ENCODE measurements around the gene SLC4A11.
"Not testable (repeated sequence)": the region's sequence is repeated elsewhere in the genome, so short reads cannot be mapped to it uniquely, and the experiment has no call there.

SLC4A11 gene

GRCh38 chr20:3204124-3204794 lies 34.7 kb downstream of the SLC4A11 start, which contains the start of gene DDRGK1:
Gene DDRGK1, minus strand, starts transcription at chr20:3204682. Its CDS starts 55 bp downstream, at chr20:3204627.
- peaks cover 33% of the 10 kb centered on the region for H3K4me1 Mint-ChIP-seq
- H3K4me3 Mint-ChIP-seq: peak within 1 kb of the TSS; percentile 94
- peak within 1 kb of the TSS; percentile 99 for H3K27ac Mint-ChIP-seq
- no peaks in the 10 kb centered on the region for H3K9me3 Mint-ChIP-seq
- peaks cover 23% of the 10 kb centered on the region for H3K36me3 Mint-ChIP-seq
- ATAC-seq: peak; percentile 94
- H3K27me3 Mint-ChIP-seq: no peaks in the 10 kb centered on the region

DNA sequence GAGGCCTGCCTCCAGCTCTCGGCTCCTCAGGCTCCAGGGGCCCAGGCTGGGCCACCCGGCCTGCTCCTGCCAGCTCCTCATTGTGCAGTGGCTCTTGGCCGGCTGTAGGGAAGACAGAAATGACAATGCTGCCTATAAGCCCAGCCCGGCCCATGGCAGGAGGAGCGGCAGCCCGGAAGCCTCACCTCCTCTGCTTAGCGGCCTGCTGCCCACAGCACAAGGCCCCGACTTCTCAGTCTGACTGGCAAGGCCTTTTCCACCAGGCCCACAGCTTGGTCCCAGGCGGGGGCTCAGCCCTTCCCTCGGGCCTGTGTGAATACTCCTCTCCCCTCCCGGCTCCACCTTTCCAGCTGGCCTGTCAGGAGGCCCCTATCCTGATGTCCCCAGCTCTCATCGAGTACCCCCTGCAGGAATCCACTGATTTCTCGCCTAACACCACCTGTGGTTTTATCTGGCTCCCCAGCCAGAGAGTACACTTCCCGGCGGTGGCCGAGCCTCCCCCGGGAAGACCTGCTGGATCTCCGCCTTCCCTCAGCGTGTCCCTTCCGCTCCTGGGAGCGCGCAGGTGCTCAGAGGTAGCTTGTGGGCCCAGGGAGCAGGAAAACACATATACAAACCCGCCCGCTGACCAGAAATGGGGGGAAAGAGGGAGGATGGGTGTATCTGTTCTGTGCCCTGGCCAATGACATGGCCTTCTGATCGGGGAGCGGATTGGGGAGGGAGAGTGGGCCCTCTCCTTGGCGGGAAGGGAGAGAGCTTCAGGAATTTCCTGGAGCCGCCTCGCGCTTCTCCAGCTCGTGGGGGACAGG lies 35.5 kb downstream of the SLC4A11 start:
- Mint-ChIP-seq H3K27ac (peak overlapping the region; percentile 99), H3K36me3 (peaks cover 29% of the 10 kb centered on the region), H3K4me3 (peak overlapping the region; percentile 94), H3K4me1 (peaks cover 28% of the 10 kb centered on the region), H3K9me3 (no peaks in the 10 kb centered on the region), H3K27me3 (no peaks in the 10 kb centered on the region)
- ATAC-seq: peak; percentile 55

GRCh38 chr20:3202965-3203314 lies 36.0 kb downstream of the SLC4A11 start:
- peaks cover 29% of the 10 kb centered on the region for H3K36me3 Mint-ChIP-seq

DNA sequence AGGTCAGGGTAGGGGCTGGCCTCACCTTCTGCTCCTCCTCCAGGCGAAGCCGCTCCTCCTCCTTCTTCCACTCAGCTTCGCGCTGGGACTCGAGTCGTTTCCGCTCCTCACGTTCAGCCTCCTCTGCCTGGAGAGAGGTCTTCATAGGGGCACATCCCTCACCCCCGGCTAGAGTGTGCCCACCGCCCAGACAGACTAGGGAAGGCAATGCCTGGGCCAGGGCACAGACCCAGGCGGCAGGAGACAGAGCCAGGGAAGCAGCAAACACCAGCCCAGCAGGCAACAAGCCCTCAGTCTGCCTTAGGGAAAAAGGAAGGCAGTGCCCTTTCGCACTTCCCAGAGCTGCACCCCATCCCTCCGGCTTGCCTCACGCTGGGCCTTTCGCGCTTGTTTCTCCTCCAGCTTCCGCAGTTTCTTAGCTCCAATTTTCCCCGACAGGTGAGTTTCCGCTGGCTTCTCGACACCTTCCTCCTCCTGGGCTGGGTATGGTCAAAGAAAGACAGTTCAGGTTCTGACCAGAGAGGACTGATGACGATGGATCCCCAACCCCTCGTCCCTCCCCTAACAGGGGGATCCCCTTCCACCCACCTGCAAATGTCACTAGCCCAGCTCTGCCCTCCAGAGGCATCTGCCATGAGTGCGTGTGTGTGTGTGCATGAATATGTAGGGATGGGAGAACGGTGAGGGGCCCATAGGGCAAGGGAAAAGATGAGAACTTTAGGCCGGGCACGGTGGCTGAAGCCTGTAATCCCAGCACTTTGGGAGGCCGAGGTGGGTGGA lies 38.8 kb downstream of the SLC4A11 start:
- H3K27ac Mint-ChIP-seq: peak overlapping the region; percentile 25
- no peak overlapping the region for H3K4me3 Mint-ChIP-seq
- ATAC-seq: no peak
- H3K36me3 Mint-ChIP-seq: peaks cover 41% of the 10 kb centered on the region
- H3K4me1 Mint-ChIP-seq: peaks cover 32% of the 10 kb centered on the region
- H3K27me3 Mint-ChIP-seq: no peaks in the 10 kb centered on the region
- no peaks in the 10 kb centered on the region for H3K9me3 Mint-ChIP-seq

More at GRCh38 chr20:3202965-3203314, 36.0 kb downstream of the SLC4A11 start:
- peak overlapping the region; percentile 99 for H3K27ac Mint-ChIP-seq
- H3K27me3 Mint-ChIP-seq: no peaks in the 10 kb centered on the region
- peak overlapping the region; percentile 94 for H3K4me3 Mint-ChIP-seq
- no peak for ATAC-seq
- peaks cover 23% of the 10 kb centered on the region for H3K4me1 Mint-ChIP-seq
- no peaks in the 10 kb centered on the region for H3K9me3 Mint-ChIP-seq

- Mint-ChIP-seq H3K27me3 (no peaks in the 10 kb centered on the region), H3K4me1 (peaks cover 25% of the 10 kb centered on the region), H3K36me3 (peaks cover 50% of the 10 kb centered on the region), H3K4me3 (no peak overlapping the region), H3K9me3 (no peaks in the 10 kb centered on the region), H3K27ac (peak overlapping the region; percentile 25)
- no peak for ATAC-seq
Measured at GRCh38 chr20:3199206-3199605, 39.8 kb downstream of the SLC4A11 start.

- no peak for ATAC-seq
- peak overlapping the region; percentile 13 for H3K27ac Mint-ChIP-seq
- no peaks in the 10 kb centered on the region for H3K27me3 Mint-ChIP-seq
- peaks cover 66% of the 10 kb centered on the region for H3K36me3 Mint-ChIP-seq
- H3K9me3 Mint-ChIP-seq: no peaks in the 10 kb centered on the region
- H3K4me1 Mint-ChIP-seq: peaks cover 13% of the 10 kb centered on the region
- no peak overlapping the region for H3K4me3 Mint-ChIP-seq
Measured at GRCh38 chr20:3195590-3196237, 43.3 kb downstream of the SLC4A11 start.

DNA sequence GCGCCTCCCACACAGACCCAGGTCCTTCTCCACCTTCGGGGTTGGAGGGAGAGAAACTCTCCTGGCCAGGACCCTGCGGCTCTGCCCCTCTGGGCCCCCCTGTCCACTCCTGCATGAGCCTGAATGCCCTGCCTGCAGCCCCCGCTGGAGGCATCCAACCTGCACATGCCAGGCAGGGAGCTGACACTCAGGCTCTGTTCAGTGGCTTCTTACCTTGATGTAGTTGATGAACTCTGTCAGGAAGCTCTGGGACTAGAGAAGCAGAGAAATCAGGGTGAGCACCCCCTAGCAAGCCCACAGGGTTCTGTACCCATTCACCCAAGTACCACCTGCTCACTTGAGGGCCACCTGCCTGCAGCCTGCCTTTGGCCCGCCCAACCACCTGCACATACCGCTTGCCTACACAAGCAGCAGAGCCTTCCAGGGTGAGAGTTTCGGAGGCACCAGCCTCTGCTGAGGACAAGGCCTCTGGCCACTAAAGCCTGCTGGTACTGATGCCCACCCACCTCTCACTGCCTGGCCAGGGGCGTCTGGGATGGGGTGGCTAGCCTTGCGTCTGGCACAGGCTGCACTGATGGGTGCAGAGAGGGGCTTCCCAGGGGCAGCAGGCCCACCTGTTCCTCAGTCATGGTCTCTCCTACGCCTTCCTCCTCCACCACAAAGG lies 44.2 kb downstream of the SLC4A11 start:
- Mint-ChIP-seq H3K9me3 (no peaks in the 10 kb centered on the region), H3K4me1 (peaks cover 9% of the 10 kb centered on the region), H3K4me3 (no peak overlapping the region), H3K36me3 (peaks cover 66% of the 10 kb centered on the region), H3K27me3 (no peaks in the 10 kb centered on the region), H3K27ac (no peak overlapping the region)
- no peak for ATAC-seq

GRCh38 chr20:3193806-3194616 lies 45.0 kb downstream of the SLC4A11 start:
- Mint-ChIP-seq H3K9me3 (no peaks in the 10 kb centered on the region), H3K27me3 (no peaks in the 10 kb centered on the region), H3K4me1 (peaks cover 9% of the 10 kb centered on the region), H3K27ac (no peak overlapping the region), H3K4me3 (no peak overlapping the region), H3K36me3 (peaks cover 60% of the 10 kb centered on the region)
- ATAC-seq: no peak

GRCh38 chr20:3192226-3193015 lies 46.6 kb downstream of the SLC4A11 start:
- Mint-ChIP-seq H3K27me3 (no peaks in the 10 kb centered on the region), H3K4me1 (peaks cover 9% of the 10 kb centered on the region), H3K27ac (no peak overlapping the region), H3K36me3 (peaks cover 55% of the 10 kb centered on the region), H3K4me3 (no peak overlapping the region), H3K9me3 (no peaks in the 10 kb centered on the region)
- ATAC-seq: no peak

DNA sequence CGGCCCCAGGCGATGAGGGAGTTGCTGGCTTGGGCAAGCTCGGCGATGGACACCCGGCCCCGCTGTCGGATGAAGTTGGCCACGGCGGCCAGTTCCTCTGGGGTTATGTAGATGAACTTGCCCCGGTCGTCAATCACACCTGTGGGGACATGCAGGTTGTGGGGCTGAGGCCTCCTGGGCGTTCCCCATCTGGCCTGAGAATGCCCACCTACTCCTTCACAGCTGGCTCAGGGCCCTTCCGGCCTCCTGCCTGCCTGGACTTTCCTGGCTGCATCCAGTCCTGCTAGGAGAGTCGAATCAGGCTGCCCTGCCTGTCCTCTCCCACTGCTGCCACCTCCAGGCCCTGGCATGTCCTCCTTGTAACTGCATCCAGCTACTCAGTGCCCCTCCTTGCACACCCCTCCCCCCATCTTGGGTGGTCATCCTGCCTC lies 48.3 kb downstream of the SLC4A11 start:
- no peak overlapping the region for H3K4me3 Mint-ChIP-seq

GRCh38 chr20:3189561-3190131 lies 49.3 kb downstream of the SLC4A11 start:
- Mint-ChIP-seq H3K27ac (no peak overlapping the region), H3K27me3 (no peaks in the 10 kb centered on the region), H3K9me3 (no peaks in the 10 kb centered on the region), H3K4me3 (no peak overlapping the region), H3K36me3 (peaks cover 37% of the 10 kb centered on the region), H3K4me1 (no peaks in the 10 kb centered on the region)
- no peak for ATAC-seq

More for the DNA sequence above, 48.3 kb downstream of the SLC4A11 start:
- Mint-ChIP-seq H3K36me3 (peaks cover 48% of the 10 kb centered on the region), H3K27me3 (no peaks in the 10 kb centered on the region), H3K27ac (no peak overlapping the region), H3K9me3 (no peaks in the 10 kb centered on the region), H3K4me1 (peaks cover 4% of the 10 kb centered on the region)
- ATAC-seq: no peak

DNA sequence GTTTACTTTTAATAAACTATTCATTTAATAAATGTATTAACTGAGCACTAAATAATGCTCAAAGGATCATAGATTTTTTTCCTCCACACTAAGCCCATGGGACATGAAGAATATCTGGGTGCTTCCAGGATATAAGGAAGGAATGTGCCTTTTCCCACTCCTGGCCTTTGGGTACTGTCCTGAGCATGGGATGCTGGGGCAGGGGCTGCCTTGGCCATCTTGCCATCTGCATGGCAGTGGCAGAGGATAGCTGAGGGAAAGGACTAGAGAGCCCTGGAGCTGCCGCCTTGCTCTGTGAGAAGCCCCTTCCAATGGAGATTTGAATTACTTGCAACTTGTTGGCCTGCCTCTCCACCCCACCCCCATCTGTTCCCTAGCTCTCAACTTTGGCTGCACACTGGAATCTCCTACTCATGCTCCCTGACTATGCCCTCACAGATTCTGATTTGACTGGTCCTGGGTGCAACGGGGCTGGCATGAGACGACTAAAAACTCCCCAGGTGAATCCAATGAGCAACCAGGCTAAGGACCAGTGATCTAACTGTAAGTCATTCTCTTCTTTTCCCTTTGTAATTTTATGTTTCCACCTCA lies 50.1 kb downstream of the SLC4A11 start:
- ATAC-seq: no peak
- no peak overlapping the region for H3K4me3 Mint-ChIP-seq
- no peak overlapping the region for H3K27ac Mint-ChIP-seq
- peaks cover 34% of the 10 kb centered on the region for H3K36me3 Mint-ChIP-seq
- no peaks in the 10 kb centered on the region for H3K4me1 Mint-ChIP-seq
- no peaks in the 10 kb centered on the region for H3K9me3 Mint-ChIP-seq
- H3K27me3 Mint-ChIP-seq: no peaks in the 10 kb centered on the region

GRCh38 chr20:3187861-3188260 lies 51.1 kb downstream of the SLC4A11 start:
- H3K4me3 Mint-ChIP-seq, H3K27me3 Mint-ChIP-seq: not testable (repeated sequence)

More at GRCh38 chr20:3187861-3188260, 51.1 kb downstream of the SLC4A11 start:
- H3K27ac Mint-ChIP-seq, ATAC-seq, H3K9me3 Mint-ChIP-seq, H3K4me1 Mint-ChIP-seq: not testable (repeated sequence)
- H3K36me3 Mint-ChIP-seq: peaks cover 32% of the 10 kb centered on the region

Measured in stimulated activated memory B cell treated with anti-CD40 and anti-IgM and Interleukin-4, amounts not matched to agents 10 μg/mL and 1 μg/mL and 100 μg/mL, for 72 hours (primary cell).